Esophagus (tissue), 2 donors: Measurements from ENCODE around the gene CDK5RAP2. TPM values are rescaled to one million over a fixed set of nuclear protein-coding genes. Genes with fewer than 3 reads are reported as not detected.

Source experiments
- H3K27ac ChIP-seq, 2 donors: one replicate each; pipeline ENCODE4 v1.5.1; 2013; ENCODE audit warnings: low read depth in 2 of 2, mild to moderate bottlenecking in 2 of 2, inconsistent platforms in 1 of 2, low read length in 1 of 2, moderate library complexity in 1 of 2
- H3K27me3 ChIP-seq, 2 donors: one replicate each; pipeline ENCODE4 v1.6.1; 2013; ENCODE audit warnings: low read length in 2 of 2, control low read depth in 1 of 2, mild to moderate bottlenecking in 1 of 2; ENCODE audit not compliant: insufficient read depth in 2 of 2, control insufficient read depth in 1 of 2
- H3K36me3 ChIP-seq, 2 donors: one replicate each; pipeline ENCODE4 v1.6.1; 2013; ENCODE audit warnings: low read length in 1 of 2; ENCODE audit not compliant: control insufficient read depth in 2 of 2, insufficient read depth in 2 of 2
- H3K4me1 ChIP-seq, 2 donors: one replicate each; pipeline ENCODE4 v1.6.1; 2013; ENCODE audit warnings: low read length in 1 of 2; ENCODE audit not compliant: control insufficient read depth in 2 of 2, insufficient read depth in 2 of 2
- H3K4me3 ChIP-seq, 2 donors: one replicate each; pipeline ENCODE4 v1.5.1; 2013; ENCODE audit warnings: low read length in 2 of 2, mild to moderate bottlenecking in 2 of 2, low read depth in 1 of 2, moderate library complexity in 1 of 2
- H3K9me3 ChIP-seq, 2 donors: one replicate each; pipeline ENCODE4 v1.6.1; 2013; ENCODE audit warnings: mild to moderate bottlenecking in 2 of 2, low read depth in 1 of 2, low read length in 1 of 2, moderate library complexity in 1 of 2; ENCODE audit not compliant: control insufficient read depth in 2 of 2, insufficient read depth in 1 of 2
- WGBS, 2 donors: extraction: QIAGEN DNeasy Blood & Tissue Kit; methylation state at CpG; one replicate each; pipeline ENCODE4 v1.1.7; 2013; 5-methylcytosine and 5-hydroxymethylcytosine counted together
- polyA plus RNA-seq, 2 donors: library from polyadenylated mRNA; stranded (reverse); fragments of 200-250 nt; gene quantifications; one replicate each; pipeline ENCODE4 v1.2.3, GENCODE V29; 2013
- donor health status: healthy with polysubstance abuse.
- donor health status: Bipolar disorder and iron deficiency.

CDK5RAP2 gene
- polyA plus RNA-seq, 2 donors: 18.6 to 20.4 TPM

- Histone ChIP-seq H3K4me1 (peaks cover 2 to 12% of the 10 kb centered on the region in 2 donors), H3K36me3 (peaks cover 6% of the 10 kb centered on the region in 2 donors), H3K27me3 (no peaks in the 10 kb centered on the region), H3K27ac (no peak overlapping the region), H3K4me3 (no peak overlapping the region), H3K9me3 (no peaks in the 10 kb centered on the region)
- WGBS, 2 donors: 94 to 96% methylated on average over 5 of the region's 5 CpGs
Measured at GRCh38 chr9:120484162-120484561, 95.8 kb downstream of the CDK5RAP2 start.

- Histone ChIP-seq H3K4me1 (peaks cover 2 to 12% of the 10 kb centered on the region in 2 donors), H3K9me3 (no peaks in the 10 kb centered on the region), H3K36me3 (peaks cover 5 to 6% of the 10 kb centered on the region in 2 donors), H3K27me3 (no peaks in the 10 kb centered on the region), H3K4me3 (no peak overlapping the region), H3K27ac (peak overlapping the region; percentile 2 to 34)
- 74 to 78% methylated on average over 9 of the region's 9 CpGs for WGBS, 2 donors
Measured at GRCh38 chr9:120482424-120483186, 97.4 kb downstream of the CDK5RAP2 start.

DNA sequence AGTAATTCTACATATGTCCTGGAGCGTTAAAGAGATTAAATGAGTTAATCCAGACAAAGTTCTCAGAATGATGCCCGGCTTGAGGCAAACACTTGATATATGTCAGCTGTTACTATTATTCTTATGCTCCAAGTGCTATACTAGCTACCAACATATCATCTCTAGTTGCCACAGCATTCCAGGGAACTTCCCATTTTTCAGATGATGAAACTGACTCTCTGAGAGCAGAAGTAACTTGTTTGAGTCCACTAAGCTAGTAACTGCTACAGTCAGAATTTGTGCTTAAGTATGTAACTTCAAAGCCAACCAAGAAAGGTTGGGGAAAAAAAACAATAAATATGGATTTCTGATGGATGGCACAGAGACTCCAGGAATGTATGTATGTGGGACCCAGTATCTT is 98.1 kb downstream of the CDK5RAP2 start:
- no peaks in the 10 kb centered on the region for H3K9me3 ChIP-seq
- H3K36me3 ChIP-seq: peaks cover 5 to 7% of the 10 kb centered on the region in 2 donors
- H3K4me3 ChIP-seq: no peak overlapping the region
- 86 to 94% methylated on average over 2 of the region's 2 CpGs for WGBS, 2 donors
- H3K27ac ChIP-seq: no peak overlapping the region
- peaks cover 2 to 10% of the 10 kb centered on the region in 2 donors for H3K4me1 ChIP-seq
- H3K27me3 ChIP-seq: no peaks in the 10 kb centered on the region

GRCh38 chr9:120481248-120481647 is 98.7 kb downstream of the CDK5RAP2 start:
- H3K4me1 ChIP-seq: peaks cover 2 to 8% of the 10 kb centered on the region in 2 donors
- peak overlapping the region; percentile 64 to 68 for H3K27ac ChIP-seq
- no peaks in the 10 kb centered on the region for H3K9me3 ChIP-seq
- H3K36me3 ChIP-seq: peaks cover 2 to 8% of the 10 kb centered on the region in 2 donors
- no peaks in the 10 kb centered on the region for H3K27me3 ChIP-seq
- 94 to 100% methylated on average over 1 of the region's 1 CpG for WGBS, 2 donors
- no peak overlapping the region for H3K4me3 ChIP-seq

- WGBS, 2 donors: 24 to 45% methylated on average over 1 of the region's 1 CpG
- no peaks in the 10 kb centered on the region for H3K27me3 ChIP-seq
- H3K27ac ChIP-seq: peak overlapping the region; percentile 64 to 68
- H3K4me1 ChIP-seq: peaks cover 2 to 5% of the 10 kb centered on the region in 2 donors
- H3K36me3 ChIP-seq: peaks cover 2 to 5% of the 10 kb centered on the region in 2 donors
- no peak overlapping the region for H3K4me3 ChIP-seq
- no peaks in the 10 kb centered on the region for H3K9me3 ChIP-seq
Measured at GRCh38 chr9:120480707-120481106, 99.3 kb downstream of the CDK5RAP2 start.

DNA sequence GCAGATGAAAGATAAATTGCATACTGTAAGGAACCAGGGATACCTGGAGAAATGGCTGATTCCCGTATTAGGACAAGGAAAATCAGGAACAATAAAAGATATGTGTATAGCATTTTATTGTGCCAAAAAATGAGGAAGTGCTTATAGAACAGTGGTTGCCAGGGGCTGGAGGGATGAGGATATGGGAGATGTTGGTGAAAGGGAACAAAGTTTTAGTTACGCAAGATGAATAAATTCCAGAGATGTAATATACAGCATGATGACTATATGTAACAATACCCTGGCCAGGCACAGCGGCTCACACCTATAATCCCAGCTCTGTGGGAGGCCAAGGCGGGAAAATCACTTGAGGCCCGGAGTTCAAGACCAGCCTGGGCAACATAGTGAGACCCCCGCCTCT is 101.8 kb downstream of the CDK5RAP2 start:
- peaks cover 2 to 5% of the 10 kb centered on the region in 2 donors for H3K4me1 ChIP-seq
- no peaks in the 10 kb centered on the region for H3K27me3 ChIP-seq
- H3K36me3 ChIP-seq: peaks cover 9 to 14% of the 10 kb centered on the region in 2 donors
- H3K4me3 ChIP-seq: no peak overlapping the region
- 85 to 91% methylated on average over 6 of the region's 6 CpGs for WGBS, 2 donors
- H3K27ac ChIP-seq: no peak overlapping the region
- H3K9me3 ChIP-seq: peaks cover 0 to 2% of the 10 kb centered on the region in 2 donors

GRCh38 chr9:120477534-120478001 is 102.4 kb downstream of the CDK5RAP2 start:
- H3K27me3 ChIP-seq: no peaks in the 10 kb centered on the region
- H3K4me3 ChIP-seq: no peak overlapping the region
- peaks cover 9 to 14% of the 10 kb centered on the region in 2 donors for H3K36me3 ChIP-seq
- WGBS, 2 donors: 15 to 27% methylated on average over 3 of the region's 3 CpGs
- H3K4me1 ChIP-seq: peaks cover 2 to 5% of the 10 kb centered on the region in 2 donors
- H3K9me3 ChIP-seq: peaks cover 0 to 2% of the 10 kb centered on the region in 2 donors
- H3K27ac ChIP-seq: no peak overlapping the region

- WGBS, 2 donors: 90 to 91% methylated on average over 7 of the region's 7 CpGs
- Histone ChIP-seq H3K4me3 (no peak overlapping the region), H3K27me3 (no peaks in the 10 kb centered on the region), H3K27ac (peak overlapping the region in 1 of 2 donors; percentile 10), H3K4me1 (no peaks in the 10 kb centered on the region), H3K9me3 (peaks cover 0 to 2% of the 10 kb centered on the region in 2 donors), H3K36me3 (peaks cover 14 to 20% of the 10 kb centered on the region in 2 donors)
Measured at GRCh38 chr9:120475341-120475740, 104.6 kb downstream of the CDK5RAP2 start.

GRCh38 chr9:120474591-120475243 is 105.2 kb downstream of the CDK5RAP2 start:
- peaks cover 14 to 23% of the 10 kb centered on the region in 2 donors for H3K36me3 ChIP-seq
- H3K27ac ChIP-seq: peak overlapping the region in 1 of 2 donors; percentile 60
- peaks cover 0 to 2% of the 10 kb centered on the region in 2 donors for H3K9me3 ChIP-seq
- H3K27me3 ChIP-seq: no peaks in the 10 kb centered on the region
- 63 to 66% methylated on average over 3 of the region's 3 CpGs for WGBS, 2 donors
- H3K4me3 ChIP-seq: no peak overlapping the region
- no peaks in the 10 kb centered on the region for H3K4me1 ChIP-seq
